Skeletal muscle cell (primary cell): Measurements from ENCODE around the gene SMTN.

Source experiments
- DNase-seq: peaks from one replicate; pipeline ENCODE4 v3.0.0-alpha.2; 2010; ENCODE audit warnings: low read depth
- H3K4me3 ChIP-seq: 2 replicates; pipeline ENCODE4 v1.5.1; 2011; ENCODE audit warnings: low read depth, mild to moderate bottlenecking, control low read depth, low read length, moderate library complexity

Gene SMTN

GRCh38 chr22:31139866-31140716, 59.0 kb downstream of the SMTN start, which contains the start of gene PLA2G3:
TSS of gene PLA2G3 (minus strand) at chr22:31140508. CDS start at chr22:31140354, 154 bp downstream.
- no peak within 1 kb of the TSS for H3K4me3 ChIP-seq
- peak; percentile 22 for DNase-seq

GRCh38 chr22:31140746-31141145, 59.6 kb downstream of the SMTN start:
- no peak for DNase-seq
- no peak overlapping the region for H3K4me3 ChIP-seq

GRCh38 chr22:31141551-31141950, 60.4 kb downstream of the SMTN start:
- no peak overlapping the region for H3K4me3 ChIP-seq
- no peak for DNase-seq

- DNase-seq, result no peak
- no peak overlapping the region for H3K4me3 ChIP-seq
Observed at GRCh38 chr22:31142285-31142684, 61.2 kb downstream of the SMTN start.

GRCh38 chr22:31143038-31143437, 61.9 kb downstream of the SMTN start:
- H3K4me3 ChIP-seq, result no peak overlapping the region
- no peak for DNase-seq

GRCh38 chr22:31143537-31143936, 62.4 kb downstream of the SMTN start:
- DNase-seq, result no peak
- no peak overlapping the region for H3K4me3 ChIP-seq

- no peak for DNase-seq
- no peak overlapping the region for H3K4me3 ChIP-seq
Observed at GRCh38 chr22:31144223-31144622, 63.1 kb downstream of the SMTN start.

GRCh38 chr22:31148488-31148887, 67.4 kb downstream of the SMTN start:
- H3K4me3 ChIP-seq, result no peak overlapping the region
- DNase-seq, result peak; percentile 35

- DNase-seq, result peak; percentile 43
- no peak overlapping the region for H3K4me3 ChIP-seq
Observed at GRCh38 chr22:31148953-31149627, 68.0 kb downstream of the SMTN start.

GRCh38 chr22:31150615-31151014, 69.5 kb downstream of the SMTN start:
- no peak overlapping the region for H3K4me3 ChIP-seq
- no peak for DNase-seq

- no peak for DNase-seq
- no peak overlapping the region for H3K4me3 ChIP-seq
Observed at GRCh38 chr22:31151872-31152271, 70.8 kb downstream of the SMTN start.

GRCh38 chr22:31153357-31153756, 72.2 kb downstream of the SMTN start:
- no peak overlapping the region for H3K4me3 ChIP-seq
- DNase-seq, result no peak
